Measurements from ENCODE around the gene C1orf21.

The C1orf21 gene

DNA sequence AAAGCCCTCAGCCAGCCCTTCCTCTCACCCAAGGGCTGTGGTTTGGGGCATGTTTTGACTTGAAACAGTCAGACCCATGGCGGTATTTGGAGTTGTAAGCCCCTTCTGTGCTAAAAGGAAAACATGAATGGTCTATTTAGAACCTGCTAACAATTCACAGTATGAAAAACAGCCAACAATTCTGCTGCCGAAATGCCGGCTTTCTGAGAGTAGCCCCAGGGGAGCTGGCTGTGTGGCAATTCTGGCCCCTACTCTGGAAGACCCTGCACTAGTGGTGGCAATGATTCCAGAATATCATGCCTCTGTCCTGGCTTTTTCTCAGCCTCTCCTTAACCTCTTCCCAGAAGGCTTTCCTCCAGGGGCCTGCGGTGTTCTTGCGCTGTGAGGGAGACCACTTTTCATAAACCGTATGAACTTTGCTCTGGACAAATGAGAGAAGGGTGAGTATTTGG, 249.2 kb downstream of the C1orf21 start:
- no peak for DNase-seq

DNA sequence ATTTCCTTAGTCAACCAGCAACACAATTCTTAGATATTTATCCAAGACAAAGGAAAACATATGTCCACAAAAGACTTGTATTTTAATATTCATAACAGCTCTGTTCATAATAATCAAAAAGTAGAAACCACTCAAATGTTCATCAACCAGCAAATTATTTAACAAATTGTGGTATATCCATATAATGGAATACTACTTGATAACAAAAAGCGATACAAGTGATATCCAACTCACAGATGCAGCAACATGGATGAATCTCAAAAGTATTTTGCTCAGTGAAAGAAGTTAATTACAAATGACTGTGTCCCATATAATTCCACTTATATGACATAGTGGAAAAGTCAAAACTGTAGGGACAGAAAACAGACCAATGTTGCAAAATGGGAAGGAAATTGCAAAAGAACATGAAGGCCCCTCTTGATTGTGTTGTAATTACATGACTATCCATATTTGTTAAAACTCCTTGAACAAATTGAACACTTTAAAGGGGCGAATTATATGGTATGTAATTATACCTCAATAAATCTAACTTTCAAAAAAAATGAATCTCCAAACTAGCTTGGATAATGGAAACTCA, 250.9 kb downstream of the C1orf21 start:
- DNase-seq, result no peak

DNA sequence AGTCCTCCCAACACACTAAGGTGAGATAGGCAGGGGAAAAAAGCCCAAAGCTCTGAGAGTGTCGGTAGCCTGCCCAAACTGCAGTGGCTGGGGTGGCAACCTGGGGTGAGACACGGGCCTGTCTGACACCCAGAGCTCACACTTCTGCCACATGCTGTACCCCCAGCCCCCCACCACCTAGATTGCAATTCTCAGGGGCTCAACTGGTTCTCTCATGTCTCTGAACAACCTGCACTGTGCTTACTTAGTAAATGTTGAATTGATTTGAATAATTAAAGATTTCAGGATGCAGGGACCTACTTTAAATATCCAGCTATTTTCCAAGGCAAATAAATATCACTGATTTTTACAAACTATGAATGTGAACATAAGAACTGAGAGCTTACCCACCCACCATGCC, 252.4 kb downstream of the C1orf21 start:
- DNase-seq, result no peak

DNA sequence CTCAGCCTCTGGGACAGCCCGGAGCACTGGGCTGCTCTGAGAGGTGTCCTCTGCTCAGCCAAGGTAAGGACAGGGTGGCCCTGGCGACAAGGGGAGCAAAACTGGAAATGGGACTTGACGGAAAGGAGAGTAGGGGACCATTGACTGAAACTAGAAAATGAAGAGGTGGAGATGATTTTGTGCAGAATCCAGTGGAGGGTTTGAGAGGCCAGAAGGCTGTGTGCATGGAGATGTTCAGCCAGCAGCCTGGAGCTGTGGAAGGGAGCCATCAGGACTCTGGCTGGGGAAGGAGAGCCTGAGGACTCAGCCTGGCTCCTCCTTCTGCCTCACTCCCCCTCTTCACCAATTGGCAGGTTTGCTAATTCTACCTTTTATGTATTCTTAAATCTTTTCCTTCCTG, 253.7 kb downstream of the C1orf21 start:
- no peak for DNase-seq

DNA sequence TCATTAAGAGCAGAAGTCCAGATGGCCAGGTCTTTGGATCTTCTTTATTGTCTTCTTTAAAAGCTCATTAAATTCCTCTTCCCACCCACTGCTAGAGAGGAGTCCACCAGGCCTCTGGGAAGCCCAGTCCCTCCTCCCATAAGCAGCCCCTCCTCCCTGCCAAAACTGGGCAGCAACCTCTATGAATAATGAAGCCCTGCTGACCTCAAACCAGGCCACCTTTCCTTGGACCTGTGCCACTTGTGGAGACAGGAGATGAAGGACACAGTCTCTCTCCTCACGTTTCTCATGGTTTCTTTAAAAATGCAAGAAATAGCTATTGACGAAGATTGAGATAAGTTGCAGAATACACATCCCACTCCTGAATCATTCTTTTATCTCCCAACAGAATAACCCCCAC, 255.1 kb downstream of the C1orf21 start:
- DNase-seq, result no peak

DNA sequence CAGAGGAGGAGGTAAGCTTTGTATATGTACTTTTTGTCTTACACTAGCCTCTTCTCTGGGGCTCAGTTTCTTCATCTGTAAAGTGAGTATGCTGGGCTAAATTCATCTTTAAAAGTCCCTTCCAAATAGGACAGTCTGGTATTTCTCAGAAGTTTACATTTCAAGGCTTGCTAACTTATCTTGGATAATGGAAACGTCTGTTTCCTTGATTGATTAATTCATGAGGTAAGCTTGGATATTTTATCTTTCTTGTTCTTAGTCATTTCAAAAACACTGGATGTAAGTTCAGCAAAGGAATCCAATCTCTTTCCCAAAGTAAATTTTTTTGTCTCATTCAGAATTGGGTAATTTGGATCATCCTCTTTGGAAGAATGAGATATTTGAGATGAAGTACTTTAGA, 256.8 kb downstream of the C1orf21 start:
- DNase-seq, result no peak

DNA sequence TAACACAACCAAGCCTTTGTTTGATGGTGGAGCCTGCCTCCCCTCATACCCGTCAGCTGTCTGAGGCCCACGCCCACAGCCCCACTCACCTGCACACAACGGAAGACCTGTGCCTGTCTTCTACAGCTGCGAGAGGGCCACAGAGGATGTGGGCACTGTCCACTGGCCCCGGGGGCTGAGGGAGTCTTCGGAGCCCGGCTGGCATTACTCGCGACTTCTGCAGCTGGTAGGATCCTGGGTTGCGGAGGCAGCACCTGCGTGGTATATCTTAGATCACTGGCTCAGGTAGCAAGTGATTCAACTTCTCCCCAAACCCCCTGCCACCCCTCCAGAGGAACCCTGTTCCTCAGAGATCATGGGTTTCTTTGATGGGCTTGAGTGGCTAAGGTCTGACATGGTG, 257.9 kb downstream of the C1orf21 start:
- no peak for DNase-seq

DNA sequence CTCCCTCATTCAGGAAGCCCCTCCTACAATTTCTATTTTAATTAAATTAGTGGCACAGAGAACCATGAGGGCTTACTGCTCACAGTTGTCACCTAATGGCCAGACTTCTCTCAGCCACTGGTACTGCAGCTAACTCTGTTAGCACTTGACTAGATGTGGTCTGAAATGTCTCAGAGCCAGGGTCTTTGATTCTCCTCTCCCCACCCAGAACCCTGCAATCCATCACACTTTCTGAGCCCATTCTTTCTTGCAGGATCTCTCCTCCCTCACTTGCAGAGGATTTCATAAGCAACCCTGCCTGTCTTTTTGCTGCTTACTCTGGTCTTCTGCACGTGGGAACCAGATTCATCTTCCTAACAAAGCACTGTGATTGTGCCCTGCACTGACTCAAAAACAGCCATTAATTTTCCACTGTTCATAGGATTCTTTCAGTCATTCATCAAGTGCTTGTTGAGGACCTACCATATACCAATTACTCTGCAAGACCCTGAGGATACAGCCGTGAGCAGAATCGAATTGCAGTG, 259.4 kb downstream of the C1orf21 start:
- DNase-seq, result no peak

DNA sequence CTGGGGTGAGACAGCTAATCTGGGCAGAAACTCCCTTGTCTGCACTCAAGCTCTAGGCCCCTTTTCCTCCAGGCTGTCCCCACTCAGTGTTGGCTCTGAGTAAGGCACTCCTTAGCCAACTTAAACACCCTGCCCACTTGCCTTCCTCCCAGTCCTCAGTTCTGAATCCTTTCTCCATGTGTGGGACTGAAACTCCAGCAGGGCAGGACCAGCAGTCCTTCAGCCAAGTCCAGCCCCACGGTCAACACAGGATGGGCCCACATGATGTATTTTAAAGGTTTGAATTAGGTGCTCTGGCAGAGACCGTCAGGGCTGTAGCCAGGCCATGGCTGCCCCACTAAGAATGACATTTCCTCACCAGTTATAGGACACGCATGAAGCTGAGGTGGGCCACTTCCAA, 260.0 kb downstream of the C1orf21 start:
- DNase-seq, result no peak

DNA sequence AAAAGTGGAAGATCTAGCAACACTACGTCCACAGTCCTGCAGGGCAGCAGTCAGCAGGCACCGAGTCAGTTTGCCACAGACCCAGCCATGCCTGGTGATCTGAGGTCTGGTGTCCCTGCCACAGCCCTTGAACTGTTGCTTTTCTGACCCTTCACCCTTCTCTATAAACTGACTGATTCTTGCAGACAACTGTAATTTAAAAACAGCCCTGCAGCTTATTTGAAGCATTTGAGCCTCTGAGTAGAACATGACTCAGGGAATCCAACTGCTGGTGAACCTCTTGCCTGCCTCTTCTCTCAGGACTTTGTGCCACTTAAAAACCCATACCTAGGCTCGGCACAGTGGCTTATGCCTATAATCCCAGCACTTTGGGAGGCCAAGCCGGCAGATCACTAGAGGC, 260.6 kb downstream of the C1orf21 start:
- DNase-seq, result no peak

DNA sequence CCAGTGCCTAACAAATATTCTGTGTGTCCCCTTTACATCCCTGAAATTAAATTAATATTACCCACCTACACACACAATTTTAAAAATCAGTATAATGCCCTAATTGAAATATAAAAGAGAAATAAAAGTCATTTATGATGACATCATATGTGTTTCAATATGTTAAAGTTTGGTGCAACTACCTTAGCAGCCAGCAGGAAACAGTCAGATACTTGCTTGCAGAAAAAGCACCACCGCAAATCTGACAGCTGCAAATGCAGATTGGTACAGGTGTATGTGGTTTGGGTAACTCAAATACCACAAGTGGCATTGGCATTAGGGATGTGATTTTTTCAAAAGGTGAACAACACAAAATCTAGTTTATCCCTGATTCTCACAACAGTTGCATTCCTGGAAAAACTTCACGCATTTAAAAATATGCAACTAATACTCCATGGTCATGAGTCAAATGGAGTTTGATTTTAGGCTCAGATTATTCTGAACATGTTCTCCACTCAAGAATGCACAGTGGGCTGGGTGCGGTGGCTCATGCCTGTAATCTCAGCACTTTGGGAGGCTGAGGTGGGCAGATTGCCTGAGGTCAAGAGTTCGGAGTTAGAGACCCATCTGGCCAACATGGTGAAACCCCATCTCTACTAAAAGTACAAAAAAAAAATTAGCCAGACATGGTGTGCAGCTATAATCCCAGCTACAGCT, 261.5 kb downstream of the C1orf21 start:
- no peak for DNase-seq

DNA sequence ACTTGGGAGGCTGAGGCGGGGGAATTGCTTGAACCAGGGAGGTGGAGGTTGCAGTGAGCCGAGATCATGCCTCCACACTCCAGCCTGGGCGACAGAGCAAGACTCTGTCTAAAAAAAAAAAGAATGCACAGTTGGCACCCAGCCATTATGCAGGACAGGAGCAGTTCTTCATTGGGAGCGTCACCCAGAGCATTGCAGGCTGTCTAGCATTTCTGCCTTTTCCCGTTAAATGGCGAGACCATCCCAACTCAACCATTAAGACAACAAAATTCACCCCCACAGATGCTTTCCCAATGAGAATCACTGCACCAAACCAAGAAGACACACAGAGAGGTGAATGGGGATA, 262.0 kb downstream of the C1orf21 start:
- no peak for DNase-seq

DNA sequence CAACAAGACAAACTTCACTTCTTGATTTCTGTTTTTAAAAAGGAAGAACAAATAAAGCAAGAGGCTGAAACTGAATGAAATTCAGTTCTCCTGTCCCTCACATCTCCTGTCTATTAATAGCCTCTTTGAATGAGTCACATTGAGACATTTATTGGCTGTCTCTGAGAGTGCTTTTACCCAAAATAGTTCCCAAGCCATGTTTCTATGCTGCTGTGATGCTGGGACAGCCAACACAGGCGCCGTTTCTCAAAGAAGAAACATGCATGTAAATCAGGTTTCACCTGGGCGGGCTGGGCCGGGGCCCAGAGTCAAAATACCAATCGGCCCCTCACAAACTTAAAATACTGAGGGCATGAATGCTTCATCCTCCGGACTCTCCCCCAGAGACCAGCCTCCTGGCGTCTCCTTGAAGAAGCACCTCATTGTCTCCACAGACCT, 262.6 kb downstream of the C1orf21 start:
- DNase-seq, result no peak

DNA sequence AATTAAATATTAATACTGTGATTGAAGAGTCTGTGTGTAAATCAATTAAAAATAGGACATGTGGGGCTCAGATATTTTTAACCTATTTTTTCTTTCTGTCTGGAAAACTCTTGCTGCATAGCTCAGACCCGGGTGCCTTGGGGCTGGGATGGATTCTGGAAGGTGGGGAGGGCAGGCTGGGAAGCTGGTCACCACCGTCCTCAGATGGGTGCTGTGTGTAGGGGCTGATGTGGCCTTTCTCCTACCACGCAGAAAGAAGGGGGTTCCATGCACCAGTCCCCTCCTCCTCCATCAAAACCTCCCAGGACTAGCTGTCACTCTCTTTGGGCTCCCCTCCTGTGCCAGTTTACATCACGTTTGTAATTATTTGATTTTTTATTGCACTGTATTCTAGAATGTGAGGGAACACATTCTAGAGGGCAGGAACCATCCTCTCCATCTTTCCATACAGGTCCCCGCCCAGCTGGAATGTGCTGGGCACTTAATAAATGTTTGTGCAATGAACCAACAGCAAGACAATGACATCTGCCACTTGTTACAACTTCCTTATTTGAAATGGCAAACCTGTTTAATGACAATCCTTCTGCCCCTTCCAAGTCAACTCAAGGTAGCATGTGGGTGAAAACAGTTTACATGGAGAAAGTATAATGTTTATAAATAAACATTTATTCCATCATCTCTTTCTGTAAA, 263.5 kb downstream of the C1orf21 start:
- no peak for DNase-seq

DNA sequence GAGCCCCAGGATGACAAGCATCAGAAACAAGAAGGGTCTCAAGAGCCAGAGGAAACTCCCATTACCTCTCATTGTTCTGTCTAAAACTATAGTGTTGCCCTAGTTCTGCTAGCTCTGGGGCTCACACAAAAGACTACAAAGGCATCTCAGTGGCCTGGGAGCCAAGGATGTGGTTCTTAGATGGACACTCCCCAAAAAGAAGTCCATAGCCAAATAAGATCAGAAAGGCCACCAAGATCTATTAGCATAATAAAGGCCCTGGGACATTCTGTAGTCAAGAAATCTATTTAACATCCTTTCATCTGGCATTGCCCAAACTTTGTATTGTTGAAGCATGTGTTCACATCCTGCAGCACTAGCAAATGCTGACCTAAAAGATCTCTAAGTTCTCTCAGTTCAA, 268.4 kb downstream of the C1orf21 start:
- DNase-seq, result no peak

DNA sequence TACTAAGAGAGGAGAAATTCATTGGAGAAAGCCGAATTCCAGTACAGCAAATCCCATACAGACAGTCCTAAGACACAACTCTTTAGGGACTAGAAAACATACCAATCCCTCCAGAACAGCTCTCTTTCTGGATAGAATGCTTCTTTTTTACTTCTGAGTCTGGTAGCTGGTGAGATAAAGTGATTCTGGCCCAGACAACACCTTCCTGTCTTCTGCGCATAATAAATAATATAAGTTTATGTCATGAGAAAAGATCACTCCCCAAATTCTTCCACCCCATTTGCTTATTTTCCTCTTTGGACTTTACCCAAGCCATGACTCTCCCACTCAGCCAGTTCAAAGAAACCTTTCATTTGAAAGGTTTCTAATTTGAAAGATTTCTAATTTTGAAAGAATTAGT, 269.4 kb downstream of the C1orf21 start:
- no peak for DNase-seq

DNA sequence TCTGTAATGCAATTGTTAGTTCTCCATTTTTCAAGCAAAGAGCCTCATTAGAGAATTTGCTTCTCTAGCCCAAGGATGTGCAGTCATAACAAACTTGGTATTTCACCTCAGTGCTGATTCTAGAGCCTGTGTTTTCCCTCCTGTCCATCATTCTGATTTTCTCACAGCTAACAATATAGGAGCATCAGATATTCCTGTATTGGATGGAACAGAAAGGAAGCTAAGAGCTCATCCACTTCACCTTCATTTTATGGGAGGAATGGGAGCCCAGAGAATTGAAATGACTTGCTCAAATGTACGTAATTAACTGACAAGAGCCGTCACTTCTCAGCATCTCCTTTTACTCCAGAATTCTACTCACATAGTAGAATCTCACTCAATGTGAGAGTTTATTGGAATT, 271.2 kb downstream of the C1orf21 start:
- no peak for DNase-seq

DNA sequence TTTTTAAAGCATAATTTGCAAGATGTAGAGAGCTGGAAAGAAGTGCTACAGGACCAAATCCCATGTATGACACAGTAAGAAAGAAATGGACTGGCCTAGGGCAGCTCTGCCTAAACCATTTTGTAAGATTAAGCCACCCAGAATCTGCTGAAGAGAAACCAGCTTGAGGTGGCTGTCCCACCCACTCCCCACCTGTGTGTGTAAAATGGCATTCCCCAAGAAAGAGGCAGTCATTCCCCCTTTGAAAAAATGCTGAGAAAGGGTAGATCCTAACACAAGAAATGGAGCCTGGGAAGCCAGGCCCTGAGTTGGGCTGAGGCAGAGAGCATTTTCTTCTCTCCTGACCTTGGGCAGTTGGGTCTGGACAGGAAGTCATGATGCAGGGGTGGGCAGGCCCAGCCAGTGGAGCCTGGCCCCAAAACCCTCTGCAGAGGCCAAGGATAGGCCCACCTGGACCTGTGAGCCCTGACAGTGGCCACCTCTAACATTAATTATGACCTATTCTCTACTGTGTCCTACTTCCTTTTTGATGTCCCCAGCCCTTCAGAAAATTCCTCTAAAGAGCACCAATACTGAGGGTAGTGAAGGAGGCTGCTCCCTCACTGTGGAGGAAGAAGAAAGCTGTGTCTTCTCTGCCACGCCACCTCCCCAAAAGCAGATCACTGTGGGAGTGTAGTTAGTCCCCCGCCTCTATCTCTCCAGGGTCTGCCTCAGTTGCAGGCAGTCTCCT, 273.8 kb downstream of the C1orf21 start:
- no peak for DNase-seq

DNA sequence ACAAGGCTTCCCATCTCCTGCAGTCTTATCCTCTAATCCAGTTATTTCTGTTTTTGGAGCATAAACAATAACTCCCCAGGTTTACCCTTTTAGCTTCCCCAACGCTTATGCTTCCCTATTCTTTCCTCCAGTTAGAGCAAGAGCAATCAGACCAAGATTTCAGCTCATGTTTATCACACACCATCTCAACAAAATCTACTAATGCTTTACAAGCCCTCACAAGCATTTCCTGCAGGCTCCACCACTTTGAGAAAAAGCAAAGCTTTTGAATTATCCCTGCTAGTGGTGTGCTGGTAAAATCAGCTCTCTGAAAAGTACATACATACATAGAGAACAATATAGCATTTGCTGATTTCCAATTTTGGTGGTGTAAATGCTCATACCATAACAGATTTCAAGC, 275.0 kb downstream of the C1orf21 start:
- DNase-seq, result no peak

DNA sequence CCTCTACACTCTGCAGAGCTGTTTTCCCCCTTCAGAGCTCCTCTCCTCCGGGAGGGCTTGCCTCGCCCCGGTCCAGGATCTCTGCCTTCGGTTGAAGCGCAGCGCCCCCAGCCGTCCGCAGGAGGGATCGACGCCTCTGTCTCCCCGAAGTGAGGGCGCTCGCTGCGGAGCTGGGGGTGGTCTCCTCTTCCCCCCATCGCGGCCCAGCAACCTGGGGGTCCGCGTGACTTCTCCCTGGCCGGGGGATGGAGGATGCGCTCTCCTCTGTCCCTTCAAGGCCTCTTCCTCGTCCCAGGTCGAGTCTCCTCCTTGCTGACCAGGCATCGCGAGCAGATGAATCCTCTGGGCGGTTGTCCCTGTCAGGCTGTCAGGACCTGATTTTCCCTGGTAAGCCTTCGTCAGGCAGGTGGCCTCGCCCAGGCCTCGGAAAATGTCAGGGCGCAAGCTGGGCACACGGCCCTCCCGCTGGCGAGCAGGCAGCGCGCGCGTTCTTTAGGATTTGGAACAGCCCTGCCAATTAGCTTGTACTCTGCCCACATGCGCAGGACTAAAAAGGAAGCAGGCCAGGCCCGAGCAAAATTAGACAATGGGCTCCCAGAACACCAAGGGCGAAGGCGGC, 277.3 kb downstream of the C1orf21 start:
- peak; percentile 94 for DNase-seq

DNA sequence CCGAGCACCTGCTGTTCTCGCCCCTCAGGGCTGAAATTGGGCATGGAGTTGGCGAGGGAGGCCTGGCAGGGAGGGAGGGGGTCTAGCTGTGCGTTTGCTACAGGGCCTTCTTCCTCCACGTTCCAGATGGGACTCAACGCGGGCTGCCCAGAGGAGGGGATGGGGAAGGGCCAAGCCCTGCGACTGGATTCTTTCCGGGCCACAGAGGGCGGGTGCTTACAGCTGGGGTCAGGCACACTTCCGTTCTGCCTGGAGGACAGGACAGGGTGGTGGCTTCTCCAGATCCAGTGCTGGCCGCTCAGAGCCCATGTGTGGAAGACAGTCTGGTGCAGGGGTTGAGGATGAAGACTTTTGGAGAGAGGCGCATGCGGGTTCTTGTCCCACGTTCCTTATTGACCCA, 277.8 kb downstream of the C1orf21 start:
- DNase-seq, result no peak

DNA sequence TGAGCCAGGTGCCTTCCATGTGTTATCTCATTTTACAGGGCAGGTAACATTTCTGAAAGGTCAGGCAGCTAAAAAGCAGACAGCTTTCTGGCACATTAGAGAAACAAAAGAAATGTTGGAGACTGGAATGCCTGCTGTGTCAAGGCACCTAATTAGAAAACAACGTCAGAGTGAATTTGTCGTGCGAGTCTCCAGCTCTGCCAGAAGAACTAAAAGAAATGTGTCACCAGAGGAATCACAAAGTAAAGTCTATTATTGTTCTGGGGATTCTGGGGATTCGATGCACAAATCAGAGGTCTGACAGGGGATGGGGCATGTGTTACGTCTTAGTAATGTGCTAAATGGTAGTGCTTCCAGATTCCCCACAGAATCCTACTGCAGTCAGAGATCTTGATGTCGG, 278.5 kb downstream of the C1orf21 start:
- DNase-seq, result peak; percentile 43

DNA sequence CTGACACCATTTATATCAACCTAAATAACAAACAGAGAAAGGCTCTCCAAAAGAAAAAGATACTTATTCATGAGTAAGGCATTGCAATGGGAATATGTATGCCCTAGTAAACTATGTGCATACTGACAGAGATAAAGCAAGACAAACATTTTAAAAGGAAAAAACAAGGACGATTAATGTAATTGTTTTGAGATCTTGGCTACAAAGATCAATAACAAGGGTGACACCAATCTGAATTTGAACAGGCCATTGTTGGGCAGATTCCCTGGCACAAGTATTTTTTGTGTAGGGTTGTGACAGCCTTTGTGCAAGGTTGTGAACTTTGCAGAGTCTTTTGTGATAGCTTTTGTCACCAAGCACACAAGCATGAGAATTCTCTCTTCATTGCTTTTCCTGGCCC, 282.6 kb downstream of the C1orf21 start:
- DNase-seq, result no peak

All from eye (tissue), 1 donor.